ENCODE data around the gene DIS3L2.

GRCh38 chr2:232058063-232058877 lies 96.8 kb downstream of the DIS3L2 start:
- TF ChIP-seq CTCF (IDR thresholded peaks at IDR 0.05 in 4 of 5, conservative IDR thresholded peaks at IDR 0.05 in 1 of 5) (no peak), POLR2A (IDR thresholded peaks at IDR 0.05) (no peak)

Data from gastrocnemius medialis (tissue), 4 donors.